Kidney (tissue), 14 donors: ENCODE results near the gene RHBDL2. TPM values are rescaled to one million over a fixed set of nuclear protein-coding genes. Genes with fewer than 3 reads are reported as not detected.

Experiments used
- DNase-seq, 5 donors: peaks; one replicate each; pipeline ENCODE4 v3.0.0-alpha.2; 2013 to 2020
- FAIRE-seq: peaks from 2 replicates; lab custom pipeline; 2012; peaks lifted over from hg19 to GRCh38; lab: Jason Lieb, UNC
- H3K27ac ChIP-seq, 2 donors: one replicate each; pipeline ENCODE4 v1.7.0; 2013; ENCODE audit warnings: low read depth in 2 of 2, low read length in 2 of 2, inconsistent platforms in 1 of 2
- H3K27me3 ChIP-seq: one replicate; pipeline ENCODE4 v1.7.1; 2013; ENCODE audit warnings: low read length, inconsistent platforms; ENCODE audit not compliant: control insufficient read depth, insufficient read depth
- H3K36me3 ChIP-seq, 3 donors: one replicate each; pipeline versions ENCODE4 v1.7.0 to v1.7.1; 2013; ENCODE audit warnings: low read length in 3 of 3, control low read depth in 1 of 3, inconsistent platforms in 1 of 3; ENCODE audit not compliant: insufficient read depth in 3 of 3, control insufficient read depth in 2 of 3
- H3K4me1 ChIP-seq, 3 donors: one replicate each; pipeline versions ENCODE4 v1.7.0 to v1.7.1; 2013; ENCODE audit warnings: low read length in 3 of 3, inconsistent platforms in 1 of 3, low read depth in 1 of 3; ENCODE audit not compliant: control insufficient read depth in 2 of 3, insufficient read depth in 2 of 3
- H3K4me3 ChIP-seq, 3 donors: one replicate each; pipeline versions ENCODE4 v1.7.0 to v1.8.1; 2013; ENCODE audit warnings: low read length in 3 of 3, control low read depth in 1 of 3, inconsistent platforms in 1 of 3
- H3K9ac ChIP-seq, 3 donors: one replicate each; pipeline versions ENCODE4 v1.7.0 to v1.7.1; 2013; ENCODE audit warnings: low read length in 3 of 3, control low read depth in 1 of 3, inconsistent platforms in 1 of 3
- H3K9me3 ChIP-seq, 3 donors: one replicate each; pipeline versions ENCODE4 v1.7.0 to v1.7.1; 2013; ENCODE audit warnings: low read length in 3 of 3, control low read depth in 1 of 3, inconsistent platforms in 1 of 3; ENCODE audit not compliant: control insufficient read depth in 2 of 3, insufficient read depth in 1 of 3
- intact Hi-C: fragments of 100-400 bp; cut with DNase I; formaldehyde crosslinking; loops from one replicate; pipeline ENCODE4 v1.11.1; 2022
- polyA plus RNA-seq: library from polyadenylated mRNA; stranded (reverse); fragments of 350-450 nt; fragmentation: Illumina TruSeq; extraction: RNeasy Lipid Tissue Mini Kit (QIAGEN cat#74804); gene quantifications from one replicate; pipeline ENCODE4 v1.2.3, GENCODE V29; 2014; ENCODE audit warnings: low read depth, low replicate concordance; ENCODE audit not compliant: insufficient read depth
- total RNA-seq: library from RNA; stranded (reverse); fragmentation: NEBNext Ultra II Directional; extraction: Animal tissue kit (Norgen Biotek cat#: 25700); gene quantifications from one replicate; pipeline ENCODE4 v1.2.1, GENCODE V29; 2021
- TF ChIP-seq, protein P1 (sequence below): IDR thresholded peaks from 3 replicates; pipeline ENCODE4 v1.5.1; 2012; ENCODE audit warnings: mild to moderate bottlenecking, moderate library complexity, borderline replicate concordance; ENCODE audit not compliant: insufficient read depth; ENCODE audit errors: extremely low read depth
- donor health status: control.
- donor health status: control.
- donor health status: control.
- donor health status: control.
- donor health status: control.
- donor health status: DM: yes; HTN: yes; CAD: no.
- donor health status: Normal renal cell carcinoma (clear cell type).

The RHBDL2 gene
- total and polyA plus RNA-seq, 2 donors from 2014 or later, result 0.34 to 2.1 TPM

DNA sequence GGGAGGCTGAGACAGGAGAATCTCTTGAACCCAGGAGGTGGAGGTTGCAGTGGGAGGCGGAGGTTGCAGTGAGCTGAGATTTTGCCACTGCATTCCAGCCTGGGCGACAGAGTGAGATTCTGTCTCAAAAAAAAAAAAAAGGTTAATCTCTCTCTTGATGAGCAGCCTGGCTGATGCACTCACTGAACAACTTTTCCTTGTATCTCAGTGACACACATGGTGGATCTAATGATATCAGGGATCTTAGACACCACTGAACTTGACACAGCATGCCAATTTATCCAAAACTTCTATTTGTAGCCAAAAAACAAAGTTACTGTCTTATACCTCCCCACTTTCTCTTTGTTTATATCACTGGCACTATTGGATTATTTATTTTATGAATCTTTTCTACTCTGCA lies 16.2 kb downstream of the RHBDL2 start:
- no peak for FAIRE-seq
- no peak for DNase-seq
- H3K4me1 ChIP-seq, result no peaks in the 10 kb centered on the region
- H3K4me3 ChIP-seq, result no peak overlapping the region
- no peaks in the 10 kb centered on the region for H3K36me3 ChIP-seq
- H3K9ac ChIP-seq, result no peak overlapping the region
- intact Hi-C loops, result no loop called here
- H3K27me3 ChIP-seq, result no peaks in the 10 kb centered on the region
- no peaks in the 10 kb centered on the region for H3K9me3 ChIP-seq
- no peak overlapping the region for H3K27ac ChIP-seq
- TF ChIP-seq, protein P1, sequence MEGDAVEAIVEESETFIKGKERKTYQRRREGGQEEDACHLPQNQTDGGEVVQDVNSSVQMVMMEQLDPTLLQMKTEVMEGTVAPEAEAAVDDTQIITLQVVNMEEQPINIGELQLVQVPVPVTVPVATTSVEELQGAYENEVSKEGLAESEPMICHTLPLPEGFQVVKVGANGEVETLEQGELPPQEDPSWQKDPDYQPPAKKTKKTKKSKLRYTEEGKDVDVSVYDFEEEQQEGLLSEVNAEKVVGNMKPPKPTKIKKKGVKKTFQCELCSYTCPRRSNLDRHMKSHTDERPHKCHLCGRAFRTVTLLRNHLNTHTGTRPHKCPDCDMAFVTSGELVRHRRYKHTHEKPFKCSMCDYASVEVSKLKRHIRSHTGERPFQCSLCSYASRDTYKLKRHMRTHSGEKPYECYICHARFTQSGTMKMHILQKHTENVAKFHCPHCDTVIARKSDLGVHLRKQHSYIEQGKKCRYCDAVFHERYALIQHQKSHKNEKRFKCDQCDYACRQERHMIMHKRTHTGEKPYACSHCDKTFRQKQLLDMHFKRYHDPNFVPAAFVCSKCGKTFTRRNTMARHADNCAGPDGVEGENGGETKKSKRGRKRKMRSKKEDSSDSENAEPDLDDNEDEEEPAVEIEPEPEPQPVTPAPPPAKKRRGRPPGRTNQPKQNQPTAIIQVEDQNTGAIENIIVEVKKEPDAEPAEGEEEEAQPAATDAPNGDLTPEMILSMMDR, result no peak

GRCh38 chr1:38923607-38924006 lies 18.0 kb downstream of the RHBDL2 start:
- H3K4me1 ChIP-seq, result no peaks in the 10 kb centered on the region
- H3K27ac ChIP-seq, result no peak overlapping the region
- H3K27me3 ChIP-seq, result no peaks in the 10 kb centered on the region
- H3K4me3 ChIP-seq, result no peak overlapping the region
- TF ChIP-seq, protein P1, result no peak
- no peak for DNase-seq
- H3K36me3 ChIP-seq, result no peaks in the 10 kb centered on the region
- no peak for FAIRE-seq
- intact Hi-C loops, result no loop called here
- no peak overlapping the region for H3K9ac ChIP-seq
- no peaks in the 10 kb centered on the region for H3K9me3 ChIP-seq

GRCh38 chr1:38919130-38919529 lies 22.5 kb downstream of the RHBDL2 start:
- H3K9ac ChIP-seq, result no peak overlapping the region
- H3K27me3 ChIP-seq, result no peaks in the 10 kb centered on the region
- DNase-seq (peak in 2 of 5 donors; percentile 26 to 75), FAIRE-seq (no peak)
- no peaks in the 10 kb centered on the region for H3K36me3 ChIP-seq
- no peak overlapping the region for H3K4me3 ChIP-seq
- intact Hi-C loops, result no loop called here
- TF ChIP-seq, protein P1, result peak; percentile 14
- H3K27ac ChIP-seq, result no peak overlapping the region
- H3K4me1 ChIP-seq, result no peaks in the 10 kb centered on the region
- H3K9me3 ChIP-seq, result no peaks in the 10 kb centered on the region

DNA sequence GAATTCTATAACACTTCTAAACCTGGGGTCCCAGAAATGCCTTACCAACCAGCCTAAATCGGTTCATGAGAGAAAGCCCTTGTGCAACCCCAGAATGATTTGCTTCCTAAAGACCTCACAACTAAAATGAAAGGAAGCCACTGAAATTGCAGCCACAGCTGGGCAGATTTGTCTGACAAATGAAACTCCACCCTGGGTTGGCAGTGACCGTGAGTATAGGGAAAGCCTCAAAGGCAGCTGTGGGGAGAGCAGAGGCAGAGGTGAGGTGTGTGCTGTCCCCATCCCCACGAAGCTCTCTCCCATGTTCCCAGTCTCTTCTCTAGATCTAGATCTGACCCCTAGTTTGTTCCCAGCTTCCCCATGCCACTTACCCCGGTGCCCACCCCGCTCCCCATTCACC lies 23.1 kb downstream of the RHBDL2 start:
- Histone ChIP-seq H3K4me1 (no peaks in the 10 kb centered on the region), H3K27me3 (no peaks in the 10 kb centered on the region), H3K9ac (no peak overlapping the region), H3K9me3 (no peaks in the 10 kb centered on the region), H3K36me3 (no peaks in the 10 kb centered on the region), H3K4me3 (no peak overlapping the region), H3K27ac (no peak overlapping the region)
- TF ChIP-seq, protein P1, result no peak
- no peak for DNase-seq
- intact Hi-C loops, result no loop called here
- FAIRE-seq, result no peak
